Measurements from ENCODE around the gene RNF224.

The RNF224 gene

GRCh38 chr9:137243626-137244485 lies 16.6 kb downstream of the RNF224 start:
- H3K36me3 ChIP-seq: peaks cover 24% of the 10 kb centered on the region
- H3K27me3 ChIP-seq: no peaks in the 10 kb centered on the region
- no peak overlapping the region for H3K4me3 ChIP-seq (ENCODE audit: low read depth, low read length)
- H3K4me1 ChIP-seq: peaks cover 16% of the 10 kb centered on the region
- DNase-seq: no peak
- no peaks in the 10 kb centered on the region for H3K9me3 ChIP-seq
- TF ChIP-seq CTCF (IDR thresholded peaks at IDR 0.05; ENCODE audit: low read depth, low read length): no peak

GRCh38 chr9:137244486-137245449 lies 17.5 kb downstream of the RNF224 start:
- no peak for DNase-seq
- H3K36me3 ChIP-seq: peaks cover 24% of the 10 kb centered on the region
- no peak overlapping the region for H3K4me3 ChIP-seq (ENCODE audit: low read depth, low read length)
- no peaks in the 10 kb centered on the region for H3K27me3 ChIP-seq
- H3K9me3 ChIP-seq: no peaks in the 10 kb centered on the region
- peaks cover 16% of the 10 kb centered on the region for H3K4me1 ChIP-seq
- TF ChIP-seq CTCF (IDR thresholded peaks at IDR 0.05; ENCODE audit: low read depth, low read length): no peak

GRCh38 chr9:137245450-137246421 lies 18.4 kb downstream of the RNF224 start:
- no peak for TF ChIP-seq CTCF (IDR thresholded peaks at IDR 0.05; ENCODE audit: low read depth, low read length)
- H3K9me3 ChIP-seq: no peaks in the 10 kb centered on the region
- H3K27me3 ChIP-seq: no peaks in the 10 kb centered on the region
- H3K4me3 ChIP-seq (ENCODE audit: low read depth, low read length): no peak overlapping the region
- no peak for DNase-seq
- peaks cover 24% of the 10 kb centered on the region for H3K36me3 ChIP-seq
- peaks cover 16% of the 10 kb centered on the region for H3K4me1 ChIP-seq

GRCh38 chr9:137247135-137247915 lies 20.0 kb downstream of the RNF224 start:
- Histone ChIP-seq H3K27me3 (no peaks in the 10 kb centered on the region), H3K36me3 (peaks cover 17% of the 10 kb centered on the region), H3K4me1 (peaks cover 15% of the 10 kb centered on the region), H3K4me3 (ENCODE audit: low read depth, low read length) (no peak overlapping the region), H3K9me3 (no peaks in the 10 kb centered on the region)
- no peak for TF ChIP-seq CTCF (IDR thresholded peaks at IDR 0.05; ENCODE audit: low read depth, low read length)
- DNase-seq: no peak

- no peak for TF ChIP-seq CTCF (IDR thresholded peaks at IDR 0.05; ENCODE audit: low read depth, low read length)
- Histone ChIP-seq H3K9me3 (no peaks in the 10 kb centered on the region), H3K27me3 (no peaks in the 10 kb centered on the region), H3K4me3 (ENCODE audit: low read depth, low read length) (no peak overlapping the region), H3K36me3 (peaks cover 12% of the 10 kb centered on the region), H3K4me1 (peaks cover 12% of the 10 kb centered on the region)
- DNase-seq: no peak
Measured at GRCh38 chr9:137247916-137248175, 20.5 kb downstream of the RNF224 start.

Data from BE2C (cell line).